Hepatocyte (in vitro differentiated cells): ENCODE results near the gene MYBPC2.

Experiments used
- CTCF ChIP-seq: fragments of 200-600 bp; sonication (generic); IDR thresholded peaks from 2 replicates; pipeline ENCODE4 v1.5.1; 2016; ENCODE audit warnings: antibody characterized with exemption, mild to moderate bottlenecking; ENCODE audit not compliant: poor library complexity
- EZH2 ChIP-seq: fragments of 200-600 bp; sonication (generic); IDR thresholded peaks from 2 replicates; pipeline ENCODE4 v1.6.1; 2016; ENCODE audit warnings: antibody characterized with exemption, mild to moderate bottlenecking, borderline replicate concordance
- EZH2phosphoT487 ChIP-seq: fragments of 200-600 bp; sonication (generic); IDR thresholded peaks from one replicate; pipeline ENCODE4 v1.6.1; 2018; ENCODE audit warnings: antibody characterized with exemption, mild to moderate bottlenecking, low read depth, moderate library complexity; ENCODE audit not compliant: unreplicated experiment, severe bottlenecking

GRCh38 chr19:50393589-50393988 is 39.1 kb upstream of the MYBPC2 start:
- TF ChIP-seq CTCF (no peak), EZH2phosphoT487 (no peak), EZH2 (no peak)
